IMR-90 (cell line): ENCODE measurements around the gene SLC38A4. TPM values are rescaled to one million over a fixed set of nuclear protein-coding genes. Genes with fewer than 3 reads are reported as not detected.
A peak's percentile ranks its signal among the peaks of the same experiment; 100 is the strongest.

ENCODE experiments used
- ATAC-seq: fragments of 200-7000 bp; cut with Tn5 transposase; 2 replicates; pipeline ENCODE4 v1.9.1; 2020; ENCODE audit warnings: low read depth, mild to moderate bottlenecking, moderate library complexity
- BruUV-seq: library from RNA; stranded (reverse); fragments of 400-500 nt; replicated peaks from 2 replicates; lab custom pipeline; 2021; lab: Mats Ljungman, UMichigan
- CTCF ChIA-PET: fragments of 300-600 bp; formaldehyde crosslinking; extraction: SDS; loops from one replicate; lab custom pipeline; 2021; ENCODE audit warnings: antibody characterized with exemption; lab: Yijun Ruan, JAX
- POLR2A ChIA-PET: fragments of 300-600 bp; sonication (Branson Sonifier 250); formaldehyde crosslinking; loops from one replicate; lab custom pipeline; 2022; ENCODE audit warnings: antibody characterized with exemption; ENCODE audit not compliant: unreplicated experiment; lab: Charles Lee
- DNase-seq: peaks from one replicate; pipeline ENCODE4 v3.0.0; 2013
- H2AFZ ChIP-seq: replicated peaks from 2 replicates; pipeline ENCODE3; 2013; ENCODE audit warnings: low read length, mild to moderate bottlenecking; ENCODE audit not compliant: poor library complexity
- H2AK5ac ChIP-seq: 2 replicates; pipeline ENCODE4 v1.6.1; 2013; ENCODE audit warnings: low read depth, low read length, inconsistent platforms
- H2AK9ac ChIP-seq: replicated peaks from 2 replicates; pipeline ENCODE3; 2013; ENCODE audit warnings: mild to moderate bottlenecking, low read depth, low read length, moderate library complexity; ENCODE audit not compliant: poor library complexity
- H2BK120ac ChIP-seq: 2 replicates; pipeline ENCODE4 v1.6.1; 2013; ENCODE audit warnings: low read depth, low read length, inconsistent platforms
- H2BK15ac ChIP-seq: 3 replicates; pipeline ENCODE4 v1.6.1; 2013; ENCODE audit warnings: low read depth, low read length, inconsistent platforms
- H2BK20ac ChIP-seq: 2 replicates; pipeline ENCODE4 v1.6.1; 2013; ENCODE audit warnings: low read depth, mild to moderate bottlenecking, inconsistent platforms, low read length, moderate library complexity
- H2BK5ac ChIP-seq: 2 replicates; pipeline ENCODE4 v1.6.1; 2013; ENCODE audit warnings: mild to moderate bottlenecking, low read depth, low read length, inconsistent platforms; ENCODE audit not compliant: poor library complexity, severe bottlenecking
- H3K14ac ChIP-seq: replicated peaks from 2 replicates; pipeline ENCODE4 v1.6.1; 2013; ENCODE audit warnings: low read depth, low read length, inconsistent platforms
- H3K18ac ChIP-seq: 2 replicates; pipeline ENCODE4 v1.6.1; 2013; ENCODE audit warnings: low read depth, low read length, control low read depth
- H3K23ac ChIP-seq: 2 replicates; pipeline ENCODE4 v1.6.1; 2013; ENCODE audit warnings: low read depth, low read length, inconsistent platforms
- H3K27ac ChIP-seq: 2 replicates; pipeline ENCODE4 v1.5.1; 2013; ENCODE audit warnings: mild to moderate bottlenecking, control low read depth, low read length; ENCODE audit not compliant: insufficient read depth
- H3K27me3 ChIP-seq: 2 replicates; pipeline ENCODE4 v1.6.1; 2013; ENCODE audit warnings: low read length; ENCODE audit not compliant: control insufficient read depth, insufficient read depth
- H3K36me3 ChIP-seq: 2 replicates; pipeline ENCODE4 v1.6.1; 2013; ENCODE audit warnings: low read length, mixed read lengths; ENCODE audit not compliant: control insufficient read depth, insufficient read depth
- H3K4ac ChIP-seq: 2 replicates; pipeline ENCODE4 v1.6.1; 2013; ENCODE audit warnings: low read depth, low read length, inconsistent platforms
- H3K4me1 ChIP-seq: 2 replicates; pipeline ENCODE4 v1.6.1; 2013; ENCODE audit warnings: low read length, mixed read lengths; ENCODE audit not compliant: control insufficient read depth, insufficient read depth
- H3K4me2 ChIP-seq: 2 replicates; pipeline ENCODE4 v1.6.1; 2013; ENCODE audit warnings: low read depth, mild to moderate bottlenecking, control low read depth, low read length, moderate library complexity
- H3K4me3 ChIP-seq: 2 replicates; pipeline ENCODE4 v1.5.1; 2013; ENCODE audit warnings: low read depth, mild to moderate bottlenecking, control low read depth, low read length, moderate library complexity; ENCODE audit not compliant: insufficient read depth
- H3K56ac ChIP-seq: 2 replicates; pipeline ENCODE4 v1.6.1; 2013; ENCODE audit warnings: low read length, inconsistent platforms; ENCODE audit not compliant: insufficient read depth; ENCODE audit errors: extremely low read depth
- H3K79me1 ChIP-seq, 2 experiments: 2 replicates each; pipeline ENCODE4 v1.6.1; 2013; ENCODE audit warnings: low read length in 2 of 2, inconsistent platforms in 1 of 2, low read depth in 1 of 2
- H3K9ac ChIP-seq: 2 replicates; pipeline ENCODE4 v1.6.1; 2013; ENCODE audit warnings: low read depth, low read length, control low read depth
- H3K9me1 ChIP-seq: 2 replicates; pipeline ENCODE4 v1.6.1; 2013; ENCODE audit warnings: low read length, inconsistent platforms; ENCODE audit not compliant: insufficient read depth
- H3K9me3 ChIP-seq: 2 replicates; pipeline ENCODE4 v1.6.1; 2013; ENCODE audit warnings: low read length; ENCODE audit not compliant: control insufficient read depth, insufficient read depth
- H4K20me1 ChIP-seq: 2 replicates; pipeline ENCODE4 v1.6.1; 2013; ENCODE audit warnings: low read length, inconsistent platforms; ENCODE audit not compliant: insufficient read depth
- H4K5ac ChIP-seq: 2 replicates; pipeline ENCODE4 v1.6.1; 2013; ENCODE audit warnings: mild to moderate bottlenecking, low read depth, low read length, control low read depth
- H4K8ac ChIP-seq, 2 experiments: 2 replicates each; pipeline ENCODE4 v1.6.1; 2013; ENCODE audit warnings: low read depth in 2 of 2, low read length in 2 of 2, control low read depth in 1 of 2, inconsistent platforms in 1 of 2
- H4K91ac ChIP-seq: 2 replicates; pipeline ENCODE4 v1.6.1; 2013; ENCODE audit warnings: low read depth, low read length, inconsistent platforms; ENCODE audit not compliant: insufficient read depth
- BHLHE40 ChIP-seq: fragments of 150-350 bp; IDR thresholded peaks from 2 replicates; pipeline ENCODE4 v1.6.1; 2016; ENCODE audit warnings: mild to moderate bottlenecking, low read depth, low read length
- CEBPB ChIP-seq: IDR thresholded peaks from 2 replicates; pipeline ENCODE4 v1.6.1; 2012; ENCODE audit warnings: low read depth, low read length, improper control_type of control experiment
- CHD1 ChIP-seq: IDR thresholded peaks from 2 replicates; pipeline ENCODE4 v1.6.1; 2012; ENCODE audit warnings: low read depth, low read length, improper control_type of control experiment
- FOS ChIP-seq: fragments of 150-350 bp; IDR thresholded peaks from 2 replicates; pipeline ENCODE4 v1.6.1; 2016; ENCODE audit warnings: low read depth, low read length
- MAFK ChIP-seq: IDR thresholded peaks from 2 replicates; pipeline ENCODE4 v1.6.1; 2012; ENCODE audit warnings: low read depth, low read length, improper control_type of control experiment
- MAZ ChIP-seq: IDR thresholded peaks from 2 replicates; pipeline ENCODE4 v1.6.1; 2012; ENCODE audit warnings: low read depth, mild to moderate bottlenecking, low read length, improper control_type of control experiment, moderate library complexity, borderline replicate concordance
- MXI1 ChIP-seq: IDR thresholded peaks from 2 replicates; pipeline ENCODE4 v1.6.1; 2012; ENCODE audit warnings: low read depth, mild to moderate bottlenecking, low read length, moderate library complexity, borderline replicate concordance
- NFE2L2 ChIP-seq: fragments of 150-350 bp; IDR thresholded peaks from 2 replicates; pipeline ENCODE4 v1.6.1; 2016; ENCODE audit warnings: low read depth, mild to moderate bottlenecking, low read length
- POLR2A ChIP-seq: IDR thresholded peaks from 2 replicates; pipeline ENCODE4 v1.6.1; 2012; ENCODE audit warnings: mild to moderate bottlenecking, low read depth, low read length
- RAD21 ChIP-seq: IDR thresholded peaks from 2 replicates; pipeline ENCODE4 v1.6.1; 2012; ENCODE audit warnings: low read length, improper control_type of control experiment
- RCOR1 ChIP-seq: IDR thresholded peaks from 2 replicates; pipeline ENCODE4 v1.6.1; 2012; ENCODE audit warnings: mild to moderate bottlenecking, low read length, improper control_type of control experiment; ENCODE audit not compliant: insufficient replicate concordance
- RFX5 ChIP-seq: IDR thresholded peaks from 2 replicates; pipeline ENCODE4 v1.8.0; 2012; ENCODE audit warnings: low read depth, mild to moderate bottlenecking, low read length, moderate library complexity
- SMC3 ChIP-seq: fragments of 150-350 bp; IDR thresholded peaks from 2 replicates; pipeline ENCODE4 v1.6.1; 2016; ENCODE audit warnings: low read depth, mild to moderate bottlenecking, antibody characterized with exemption, low read length, moderate library complexity
- USF2 ChIP-seq: fragments of 150-350 bp; IDR thresholded peaks from 2 replicates; pipeline ENCODE4 v1.6.1; 2017; ENCODE audit warnings: mild to moderate bottlenecking, antibody characterized with exemption, low read length, low read depth
- dilution Hi-C: fragments of 300-500 bp; cut with HindIII; formaldehyde crosslinking; loops from one replicate; pipeline ENCODE4 v1.14.3; 2018; ENCODE audit warnings: low sequenced_read_pairs; ENCODE audit not compliant: unreplicated experiment
- in situ Hi-C: fragments of 300-500 bp; cut with MboI; formaldehyde crosslinking; loops from 3 replicates; pipeline ENCODE4 v1.14.3; 2019; ENCODE audit warnings: low sequenced_read_pairs, inconsistent platforms, mixed read lengths
- intact Hi-C: fragments of 100-400 bp; cut with micrococcal nuclease; formaldehyde crosslinking; loops from 2 replicates; pipeline ENCODE4 v1.10.0; 2022
- polyA plus RNA-seq, 3 experiments: library from polyadenylated mRNA; depleted of rRNA; stranded (reverse); fragments of >200 nt; gene quantifications; 2 replicates each; pipeline ENCODE4 v1.2.3, GENCODE V29; 2012; ENCODE audit warnings: low replicate concordance in 1 of 3
- total RNA-seq: library from RNA; depleted of rRNA; stranded (reverse); fragments of >200 nt; gene quantifications from 2 replicates; pipeline ENCODE4 v1.2.3, GENCODE V29; 2012
- TF ChIP-seq, protein P1 (sequence below): fragments of 150-350 bp; IDR thresholded peaks from 2 replicates; pipeline ENCODE4 v1.6.1; 2016; ENCODE audit warnings: low read depth, mild to moderate bottlenecking, low read length, moderate library complexity, borderline replicate concordance
- TF ChIP-seq, protein P2 (sequence below): conservative IDR thresholded peaks from 2 replicates; pipeline ENCODE4 v1.5.1; 2012; ENCODE audit warnings: mild to moderate bottlenecking, low read depth, low read length, improper control_type of control experiment

The SLC38A4 gene
- total and polyA plus RNA-seq, 2 of the 4 experiments (the other 2 are of a cell fraction), result 2.3 to 2.7 TPM

- Histone ChIP-seq H3K23ac (no peak overlapping the region), H3K4ac (no peak overlapping the region), H2AK5ac (no peak overlapping the region), H3K56ac (no peak overlapping the region), H2BK120ac (no peak overlapping the region; the same call in 1 of the 2 replicates), H2AFZ (no peak overlapping the region), H3K18ac (0 out of 2 replicates have a peak overlapping the region, but pooled peaks have one; percentile 34), H3K14ac (no peak overlapping the region), H3K4me2 (no peak overlapping the region), H4K20me1 (no peaks in the 10 kb centered on the region), H4K5ac (no peak overlapping the region), H3K27ac (no peak overlapping the region), H3K27me3 (no peaks in the 10 kb centered on the region), H3K4me1 (peaks cover 5% of the 10 kb centered on the region), H3K36me3 (no peaks in the 10 kb centered on the region), H4K91ac (no peak overlapping the region), H3K9me1 (no peaks in the 10 kb centered on the region), H3K4me3 (no peak overlapping the region), H3K79me1 (no peaks in the 10 kb centered on the region), H2BK15ac (no peak overlapping the region; the same call in 2 of the 3 replicates), H2BK5ac (no peak overlapping the region), H3K9me3 (no peaks in the 10 kb centered on the region), H2BK20ac (no peak overlapping the region), H2AK9ac (no peak overlapping the region), H3K9ac (no peak overlapping the region), H4K8ac (no peak overlapping the region)
- ATAC-seq (no peak), DNase-seq (no peak)
- intact Hi-C loops (no loop called here), in situ Hi-C loops (no loop called here), dilution Hi-C loops (no loop called here)
- POLR2A ChIA-PET, result no interaction called here
- CTCF ChIA-PET, result interaction anchor here (0.6 to 0.7 kb wide), 2 partner anchors 8 to 205 kb away, joined by 3 read pairs; no protein-coding TSS in a partner anchor
- BruUV-seq, result no TSS peak
- TF ChIP-seq FOS (no peak), CHD1 (no peak), MAFK (no peak), MXI1 (no peak), SMC3 (no peak), NFE2L2 (no peak), RAD21 (no peak), MAZ (no peak), USF2 (no peak), POLR2A (no peak), RFX5 (no peak), RCOR1 (no peak), CEBPB (no peak), BHLHE40 (no peak)
- TF ChIP-seq, protein P1, sequence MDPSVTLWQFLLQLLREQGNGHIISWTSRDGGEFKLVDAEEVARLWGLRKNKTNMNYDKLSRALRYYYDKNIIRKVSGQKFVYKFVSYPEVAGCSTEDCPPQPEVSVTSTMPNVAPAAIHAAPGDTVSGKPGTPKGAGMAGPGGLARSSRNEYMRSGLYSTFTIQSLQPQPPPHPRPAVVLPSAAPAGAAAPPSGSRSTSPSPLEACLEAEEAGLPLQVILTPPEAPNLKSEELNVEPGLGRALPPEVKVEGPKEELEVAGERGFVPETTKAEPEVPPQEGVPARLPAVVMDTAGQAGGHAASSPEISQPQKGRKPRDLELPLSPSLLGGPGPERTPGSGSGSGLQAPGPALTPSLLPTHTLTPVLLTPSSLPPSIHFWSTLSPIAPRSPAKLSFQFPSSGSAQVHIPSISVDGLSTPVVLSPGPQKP, result no peak
- TF ChIP-seq, protein P2, sequence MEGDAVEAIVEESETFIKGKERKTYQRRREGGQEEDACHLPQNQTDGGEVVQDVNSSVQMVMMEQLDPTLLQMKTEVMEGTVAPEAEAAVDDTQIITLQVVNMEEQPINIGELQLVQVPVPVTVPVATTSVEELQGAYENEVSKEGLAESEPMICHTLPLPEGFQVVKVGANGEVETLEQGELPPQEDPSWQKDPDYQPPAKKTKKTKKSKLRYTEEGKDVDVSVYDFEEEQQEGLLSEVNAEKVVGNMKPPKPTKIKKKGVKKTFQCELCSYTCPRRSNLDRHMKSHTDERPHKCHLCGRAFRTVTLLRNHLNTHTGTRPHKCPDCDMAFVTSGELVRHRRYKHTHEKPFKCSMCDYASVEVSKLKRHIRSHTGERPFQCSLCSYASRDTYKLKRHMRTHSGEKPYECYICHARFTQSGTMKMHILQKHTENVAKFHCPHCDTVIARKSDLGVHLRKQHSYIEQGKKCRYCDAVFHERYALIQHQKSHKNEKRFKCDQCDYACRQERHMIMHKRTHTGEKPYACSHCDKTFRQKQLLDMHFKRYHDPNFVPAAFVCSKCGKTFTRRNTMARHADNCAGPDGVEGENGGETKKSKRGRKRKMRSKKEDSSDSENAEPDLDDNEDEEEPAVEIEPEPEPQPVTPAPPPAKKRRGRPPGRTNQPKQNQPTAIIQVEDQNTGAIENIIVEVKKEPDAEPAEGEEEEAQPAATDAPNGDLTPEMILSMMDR, result no peak
Observed at GRCh38 chr12:46779879-46780278, 45.9 kb downstream of the SLC38A4 start.
